Measurements from ENCODE around the gene SENP3.

Gene SENP3

DNA sequence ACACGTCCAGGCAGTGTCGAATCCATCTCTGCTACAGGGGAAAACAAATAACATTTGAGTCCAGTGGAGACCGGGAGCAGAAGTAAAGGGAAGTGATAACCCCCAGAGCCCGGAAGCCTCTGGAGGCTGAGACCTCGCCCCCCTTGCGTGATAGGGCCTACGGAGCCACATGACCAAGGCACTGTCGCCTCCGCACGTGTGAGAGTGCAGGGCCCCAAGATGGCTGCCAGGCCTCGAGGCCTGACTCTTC is 10.5 kb downstream of the SENP3 start (continued):
- TF ChIP-seq, protein P1, sequence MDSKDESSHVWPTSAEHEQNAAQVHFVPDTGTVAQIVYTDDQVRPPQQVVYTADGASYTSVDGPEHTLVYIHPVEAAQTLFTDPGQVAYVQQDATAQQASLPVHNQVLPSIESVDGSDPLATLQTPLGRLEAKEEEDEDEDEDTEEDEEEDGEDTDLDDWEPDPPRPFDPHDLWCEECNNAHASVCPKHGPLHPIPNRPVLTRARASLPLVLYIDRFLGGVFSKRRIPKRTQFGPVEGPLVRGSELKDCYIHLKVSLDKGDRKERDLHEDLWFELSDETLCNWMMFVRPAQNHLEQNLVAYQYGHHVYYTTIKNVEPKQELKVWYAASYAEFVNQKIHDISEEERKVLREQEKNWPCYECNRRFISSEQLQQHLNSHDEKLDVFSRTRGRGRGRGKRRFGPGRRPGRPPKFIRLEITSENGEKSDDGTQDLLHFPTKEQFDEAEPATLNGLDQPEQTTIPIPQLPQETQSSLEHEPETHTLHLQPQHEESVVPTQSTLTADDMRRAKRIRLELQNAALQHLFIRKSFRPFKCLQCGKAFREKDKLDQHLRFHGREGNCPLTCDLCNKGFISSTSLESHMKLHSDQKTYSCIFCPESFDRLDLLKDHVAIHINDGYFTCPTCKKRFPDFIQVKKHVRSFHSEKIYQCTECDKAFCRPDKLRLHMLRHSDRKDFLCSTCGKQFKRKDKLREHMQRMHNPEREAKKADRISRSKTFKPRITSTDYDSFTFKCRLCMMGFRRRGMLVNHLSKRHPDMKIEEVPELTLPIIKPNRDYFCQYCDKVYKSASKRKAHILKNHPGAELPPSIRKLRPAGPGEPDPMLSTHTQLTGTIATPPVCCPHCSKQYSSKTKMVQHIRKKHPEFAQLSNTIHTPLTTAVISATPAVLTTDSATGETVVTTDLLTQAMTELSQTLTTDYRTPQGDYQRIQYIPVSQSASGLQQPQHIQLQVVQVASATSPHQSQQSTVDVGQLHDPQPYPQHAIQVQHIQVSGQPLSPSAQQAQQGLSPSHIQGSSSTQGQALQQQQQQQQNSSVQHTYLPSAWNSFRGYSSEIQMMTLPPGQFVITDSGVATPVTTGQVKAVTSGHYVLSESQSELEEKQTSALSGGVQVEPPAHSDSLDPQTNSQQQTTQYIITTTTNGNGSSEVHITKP (tag by site-specific recombination; IDR thresholded peaks at IDR 0.05) = peak; percentile 83; the same call in 1 of the 2 replicates
- TF ChIP-seq KLF10 (tag by site-specific recombination; IDR thresholded peaks at IDR 0.05) (peak; percentile 56; the same call in 1 of the 2 replicates), ZNF660 (tag by site-specific recombination; IDR thresholded peaks at IDR 0.05) (0 out of 2 replicates have a peak, but pooled peaks have one; percentile 6)

DNA sequence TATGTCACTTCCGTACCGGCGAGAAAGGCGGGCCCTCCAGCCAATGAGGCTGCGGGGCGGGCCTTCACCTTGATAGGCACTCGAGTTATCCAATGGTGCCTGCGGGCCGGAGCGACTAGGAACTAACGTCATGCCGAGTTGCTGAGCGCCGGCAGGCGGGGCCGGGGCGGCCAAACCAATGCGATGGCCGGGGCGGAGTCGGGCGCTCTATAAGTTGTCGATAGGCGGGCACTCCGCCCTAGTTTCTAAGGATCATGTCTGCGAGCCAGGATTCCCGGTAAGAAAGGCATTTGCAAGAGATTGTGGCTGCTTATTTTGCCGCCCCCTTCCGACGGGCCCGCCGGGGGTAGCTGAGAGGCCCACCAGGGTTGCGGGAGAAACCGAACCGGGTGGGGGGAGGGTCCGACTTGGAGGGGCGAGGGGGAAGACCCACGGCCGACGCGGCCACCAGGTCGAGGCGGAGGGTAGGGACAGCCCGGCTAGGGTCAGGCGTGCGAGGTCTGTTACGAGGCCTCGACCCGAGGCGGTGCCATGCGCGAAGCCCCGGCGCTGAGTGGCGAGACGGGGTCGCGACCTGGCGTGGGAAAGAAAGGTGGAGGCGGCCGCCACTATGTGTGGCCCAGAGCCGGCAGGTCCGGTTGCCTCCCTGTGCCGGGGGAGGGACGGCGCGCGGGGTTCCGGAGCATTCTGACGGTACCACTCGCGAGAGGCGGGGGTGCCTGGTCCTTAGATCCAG is 11.0 kb downstream of the SENP3 start:
- peak overlapping the region; percentile 97 for H3K4me3 ChIP-seq (ENCODE audit: low read depth, low read length)
- ChIA-PET POLR2A (interaction anchor here (0.6 to 8.2 kb wide), 21 partner anchors 7 to 359 kb away, joined by 3 to 98 read pairs (median 5); partner anchors contain the start of genes ATP1B2, CNTROB, FXR2 and MPDU1), CTCF (interaction anchor here (4.1 kb wide), 1 partner anchor 12 kb away, joined by 35 read pairs; the partner anchor contains the start of gene SENP3)
- peak overlapping the region; percentile 98 for H3K27ac ChIP-seq (ENCODE audit: extremely low read depth, low read depth, low read length)
- no peaks in the 10 kb centered on the region for H3K9me3 ChIP-seq (ENCODE audit: control insufficient read depth, insufficient read depth, low read depth, low read length)
- H3K4me1 ChIP-seq (ENCODE audit: control insufficient read depth, insufficient read depth, low read length) = peaks cover 5% of the 10 kb centered on the region
- peaks cover 65 to 81% of the 10 kb centered on the region in 2 experiments for H3K36me3 ChIP-seq (ENCODE audit: control insufficient read depth in 2 of 2, insufficient read depth in 1 of 2, low read length in 2 of 2)
- TF ChIP-seq ZBTB8A (tag by site-specific recombination; IDR thresholded peaks at IDR 0.05) = 0 out of 2 replicates have a peak, but pooled peaks have one; percentile 5
- TF ChIP-seq ZNF510 (tag by site-specific recombination; IDR thresholded peaks at IDR 0.05; ENCODE audit: insufficient replicate concordance) = no peak
- peak; percentile 55 for TF ChIP-seq ZNF394 (tag by site-specific recombination; IDR thresholded peaks at IDR 0.05; ENCODE audit: borderline replicate concordance)
- TF ChIP-seq ZSCAN16 (tag by site-specific recombination; IDR thresholded peaks at IDR 0.05) = peak; percentile 77; the same call in 1 of the 2 replicates
- peak; percentile 65; the same call in 1 of the 2 replicates for TF ChIP-seq ZFP41 (tag by site-specific recombination; IDR thresholded peaks at IDR 0.05; ENCODE audit: borderline replicate concordance)
- TF ChIP-seq YY1 (tag by site-specific recombination; IDR thresholded peaks at IDR 0.05) = peak; percentile 60; the same call in 1 of the 2 replicates
- peak; percentile 91 for TF ChIP-seq GLI4 (tag by site-specific recombination; IDR thresholded peaks at IDR 0.05)
- peak; percentile 72 for TF ChIP-seq ZNF501 (tag by site-specific recombination; IDR thresholded peaks at IDR 0.05)
- TF ChIP-seq ZNF843 (tag by site-specific recombination; IDR thresholded peaks at IDR 0.05) = 0 out of 2 replicates have a peak, but pooled peaks have one; percentile 21
- TF ChIP-seq, protein P2, sequence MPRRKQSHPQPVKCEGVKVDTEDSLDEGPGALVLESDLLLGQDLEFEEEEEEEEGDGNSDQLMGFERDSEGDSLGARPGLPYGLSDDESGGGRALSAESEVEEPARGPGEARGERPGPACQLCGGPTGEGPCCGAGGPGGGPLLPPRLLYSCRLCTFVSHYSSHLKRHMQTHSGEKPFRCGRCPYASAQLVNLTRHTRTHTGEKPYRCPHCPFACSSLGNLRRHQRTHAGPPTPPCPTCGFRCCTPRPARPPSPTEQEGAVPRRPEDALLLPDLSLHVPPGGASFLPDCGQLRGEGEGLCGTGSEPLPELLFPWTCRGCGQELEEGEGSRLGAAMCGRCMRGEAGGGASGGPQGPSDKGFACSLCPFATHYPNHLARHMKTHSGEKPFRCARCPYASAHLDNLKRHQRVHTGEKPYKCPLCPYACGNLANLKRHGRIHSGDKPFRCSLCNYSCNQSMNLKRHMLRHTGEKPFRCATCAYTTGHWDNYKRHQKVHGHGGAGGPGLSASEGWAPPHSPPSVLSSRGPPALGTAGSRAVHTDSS (tag by site-specific recombination; IDR thresholded peaks at IDR 0.05) = no peak
- TF ChIP-seq ZNF747 (tag by site-specific recombination; IDR thresholded peaks at IDR 0.05) = peak; percentile 70
- TF ChIP-seq BCL11A (tag by site-specific recombination; IDR thresholded peaks at IDR 0.05; ENCODE audit: low read depth) = no peak
- peak; percentile 29; the same call in 1 of the 2 replicates for TF ChIP-seq ZBTB7A (tag by site-specific recombination; IDR thresholded peaks at IDR 0.05; ENCODE audit: low read depth)
- TF ChIP-seq, protein P3, sequence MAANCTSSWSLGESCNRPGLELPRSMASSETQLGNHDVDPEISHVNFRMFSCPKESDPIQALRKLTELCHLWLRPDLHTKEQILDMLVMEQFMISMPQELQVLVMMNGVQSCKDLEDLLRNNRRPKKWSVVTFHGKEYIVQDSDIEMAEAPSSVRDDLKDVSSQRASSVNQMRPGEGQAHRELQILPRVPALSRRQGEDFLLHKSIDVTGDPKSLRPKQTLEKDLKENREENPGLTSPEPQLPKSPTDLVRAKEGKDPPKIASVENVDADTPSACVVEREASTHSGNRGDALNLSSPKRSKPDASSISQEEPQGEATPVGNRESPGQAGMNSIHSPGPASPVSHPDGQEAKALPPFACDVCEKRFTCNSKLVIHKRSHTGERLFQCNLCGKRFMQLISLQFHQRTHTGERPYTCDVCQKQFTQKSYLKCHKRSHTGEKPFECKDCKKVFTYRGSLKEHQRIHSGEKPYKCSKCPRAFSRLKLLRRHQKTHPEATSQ (tag by site-specific recombination; IDR thresholded peaks at IDR 0.05) = 0 out of 2 replicates have a peak, but pooled peaks have one; percentile 20
- TF ChIP-seq, protein P4, sequence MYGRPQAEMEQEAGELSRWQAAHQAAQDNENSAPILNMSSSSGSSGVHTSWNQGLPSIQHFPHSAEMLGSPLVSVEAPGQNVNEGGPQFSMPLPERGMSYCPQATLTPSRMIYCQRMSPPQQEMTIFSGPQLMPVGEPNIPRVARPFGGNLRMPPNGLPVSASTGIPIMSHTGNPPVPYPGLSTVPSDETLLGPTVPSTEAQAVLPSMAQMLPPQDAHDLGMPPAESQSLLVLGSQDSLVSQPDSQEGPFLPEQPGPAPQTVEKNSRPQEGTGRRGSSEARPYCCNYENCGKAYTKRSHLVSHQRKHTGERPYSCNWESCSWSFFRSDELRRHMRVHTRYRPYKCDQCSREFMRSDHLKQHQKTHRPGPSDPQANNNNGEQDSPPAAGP (tag by site-specific recombination; IDR thresholded peaks at IDR 0.05) = peak; percentile 25; the same call in 1 of the 2 replicates
- TF ChIP-seq ZNF837 (tag by site-specific recombination; IDR thresholded peaks at IDR 0.05) = peak; percentile 65; the same call in 1 of the 2 replicates
- peak; percentile 67 for TF ChIP-seq KLF8 (tag by site-specific recombination; IDR thresholded peaks at IDR 0.05)
- TF ChIP-seq ZNF514 (tag by site-specific recombination; IDR thresholded peaks at IDR 0.05) = no peak
- no peak for TF ChIP-seq ZNF473 (tag by site-specific recombination; IDR thresholded peaks at IDR 0.05)
- 0 out of 2 replicates have a peak, but pooled peaks have one; percentile 40 for TF ChIP-seq REPIN1 (tag by site-specific recombination; IDR thresholded peaks at IDR 0.05; ENCODE audit: low read depth)
- TF ChIP-seq RBAK (tag by site-specific recombination; IDR thresholded peaks at IDR 0.05) = no peak
- TF ChIP-seq ZNF391 (tag by site-specific recombination; IDR thresholded peaks at IDR 0.05; ENCODE audit: borderline replicate concordance, low read depth) = peak; percentile 23; the same call in 1 of the 2 replicates
- no peak for TF ChIP-seq MYNN (tag by site-specific recombination; IDR thresholded peaks at IDR 0.05; ENCODE audit: borderline replicate concordance)

Measured in HEK293 (cell line).